ENCODE data around the gene NFILZ.

DNA sequence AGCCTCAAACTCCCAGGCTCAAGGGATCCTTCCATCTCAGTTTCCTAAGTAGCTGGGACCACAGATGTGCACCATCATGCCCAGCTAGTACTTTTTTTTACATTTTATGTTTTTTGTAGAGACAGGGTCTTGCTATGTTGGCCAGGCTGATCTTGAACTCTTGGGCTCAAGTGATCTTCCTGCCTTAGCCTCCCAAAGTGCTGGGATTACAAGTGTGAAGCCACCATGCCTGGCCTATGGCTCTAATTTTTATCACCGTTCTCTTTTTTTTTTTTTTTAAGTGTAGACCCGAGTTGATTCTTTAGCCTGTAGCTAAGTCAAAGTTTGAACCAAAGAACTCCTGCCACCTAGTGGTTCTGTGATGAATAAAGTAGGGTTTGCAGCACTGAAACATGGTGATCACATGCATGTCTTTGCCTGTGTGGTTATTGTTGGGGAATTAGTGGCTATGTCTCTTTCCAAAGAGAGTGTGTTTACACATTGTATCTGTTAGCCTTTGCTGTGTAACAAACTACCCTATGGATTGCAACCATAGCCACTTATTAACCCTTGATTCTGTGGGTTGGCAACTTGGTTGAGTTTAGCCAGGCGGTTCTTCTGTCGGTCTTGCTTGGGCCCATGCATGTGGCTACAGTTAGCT, 11.6 kb downstream of the NFILZ start:
- TF ChIP-seq, protein P1, sequence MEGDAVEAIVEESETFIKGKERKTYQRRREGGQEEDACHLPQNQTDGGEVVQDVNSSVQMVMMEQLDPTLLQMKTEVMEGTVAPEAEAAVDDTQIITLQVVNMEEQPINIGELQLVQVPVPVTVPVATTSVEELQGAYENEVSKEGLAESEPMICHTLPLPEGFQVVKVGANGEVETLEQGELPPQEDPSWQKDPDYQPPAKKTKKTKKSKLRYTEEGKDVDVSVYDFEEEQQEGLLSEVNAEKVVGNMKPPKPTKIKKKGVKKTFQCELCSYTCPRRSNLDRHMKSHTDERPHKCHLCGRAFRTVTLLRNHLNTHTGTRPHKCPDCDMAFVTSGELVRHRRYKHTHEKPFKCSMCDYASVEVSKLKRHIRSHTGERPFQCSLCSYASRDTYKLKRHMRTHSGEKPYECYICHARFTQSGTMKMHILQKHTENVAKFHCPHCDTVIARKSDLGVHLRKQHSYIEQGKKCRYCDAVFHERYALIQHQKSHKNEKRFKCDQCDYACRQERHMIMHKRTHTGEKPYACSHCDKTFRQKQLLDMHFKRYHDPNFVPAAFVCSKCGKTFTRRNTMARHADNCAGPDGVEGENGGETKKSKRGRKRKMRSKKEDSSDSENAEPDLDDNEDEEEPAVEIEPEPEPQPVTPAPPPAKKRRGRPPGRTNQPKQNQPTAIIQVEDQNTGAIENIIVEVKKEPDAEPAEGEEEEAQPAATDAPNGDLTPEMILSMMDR (optimal IDR thresholded peaks at IDR 0.05 in 1 of 3, IDR thresholded peaks at IDR 0.05 in 1 of 3, conservative IDR thresholded peaks at IDR 0.05 in 1 of 3; ENCODE audit: extremely low read depth in 1 of 3, insufficient read depth in 2 of 3, low read length in 3 of 3): peak; percentile 14 to 32 (median 22)
- no peak for TF ChIP-seq EZH2 (IDR thresholded peaks at IDR 0.05; ENCODE audit: low read length)
